Measurements from ENCODE around the gene COX7A1.

COX7A1 gene

DNA sequence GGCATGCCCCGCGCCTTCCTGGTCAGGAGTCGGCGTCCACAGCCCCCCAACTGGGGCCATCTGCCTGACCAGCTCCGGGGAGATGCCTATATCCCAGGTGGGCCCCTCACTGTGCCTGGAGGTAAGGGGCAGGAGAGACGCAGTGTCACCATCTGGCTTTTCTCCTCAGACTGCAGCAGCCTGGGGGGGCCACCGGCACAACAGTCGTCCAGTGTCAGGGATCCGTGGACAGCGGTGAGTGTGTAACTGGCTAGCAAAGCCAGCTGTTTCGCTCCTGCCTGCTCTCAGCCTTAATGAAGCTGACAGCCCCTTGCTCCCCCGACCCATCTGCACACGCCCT, 41.1 kb downstream of the COX7A1 start:
- DNase-seq = no peak

DNA sequence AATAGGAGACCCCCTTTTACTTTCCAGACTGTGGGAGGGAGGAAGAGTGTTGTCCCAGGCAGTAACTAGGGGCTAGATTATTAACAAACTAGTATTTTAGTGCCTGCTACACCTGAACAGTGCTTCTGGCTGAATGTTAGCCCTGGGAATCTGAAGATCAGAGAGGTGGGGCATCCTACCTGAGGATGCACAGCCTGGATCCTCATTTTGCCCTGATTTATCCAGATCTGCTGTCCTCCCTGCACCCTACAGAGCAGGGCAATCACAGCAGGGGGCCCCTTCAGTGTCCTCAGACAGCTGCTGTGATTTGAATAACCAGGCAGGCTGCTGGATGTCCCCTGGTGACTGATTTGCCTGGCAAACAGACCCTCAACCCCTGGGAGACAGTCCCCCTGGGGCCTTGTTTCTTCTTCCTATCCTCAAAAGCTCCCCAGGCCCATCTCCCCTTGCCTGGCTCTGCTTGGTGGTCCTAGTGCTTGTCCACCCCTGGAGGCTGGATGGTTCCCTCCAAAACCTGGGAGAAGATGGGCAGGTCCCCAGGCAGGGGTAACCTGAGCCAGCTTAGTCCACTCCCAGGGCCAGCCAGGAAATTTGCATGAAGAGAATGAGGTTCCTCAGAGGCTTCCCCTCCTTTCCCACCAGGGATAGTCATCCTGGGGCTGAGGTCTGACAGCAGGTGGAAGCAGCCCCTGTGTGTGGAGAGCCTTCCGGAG, 41.6 kb downstream of the COX7A1 start, which contains the start of gene OVOL3:
TSS of gene OVOL3 (plus strand) at position 657 of the 713 bp plus-strand sequence. CDS start 60 bp downstream, outside the sequence.
- DNase-seq = no peak

DNA sequence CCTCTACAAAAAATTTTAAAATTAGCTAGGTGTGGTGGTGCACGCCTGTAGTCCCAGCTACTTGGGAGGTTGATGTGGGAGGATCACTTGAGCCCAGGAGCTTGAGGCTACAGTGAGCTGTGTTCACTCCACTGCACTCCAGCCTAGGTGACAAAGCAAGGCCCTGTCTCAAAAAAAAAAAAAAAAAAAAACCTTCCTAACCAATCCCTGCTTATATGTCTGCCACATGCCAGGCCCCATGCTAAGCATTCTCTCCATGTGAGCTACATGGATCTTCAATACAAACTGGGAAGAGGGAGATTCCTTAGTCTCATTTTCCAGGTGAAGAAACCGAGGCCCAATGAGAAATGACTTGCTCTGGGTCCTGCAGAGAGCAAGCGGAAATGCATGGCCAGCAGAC, 43.6 kb downstream of the COX7A1 start:
- no peak for DNase-seq

DNA sequence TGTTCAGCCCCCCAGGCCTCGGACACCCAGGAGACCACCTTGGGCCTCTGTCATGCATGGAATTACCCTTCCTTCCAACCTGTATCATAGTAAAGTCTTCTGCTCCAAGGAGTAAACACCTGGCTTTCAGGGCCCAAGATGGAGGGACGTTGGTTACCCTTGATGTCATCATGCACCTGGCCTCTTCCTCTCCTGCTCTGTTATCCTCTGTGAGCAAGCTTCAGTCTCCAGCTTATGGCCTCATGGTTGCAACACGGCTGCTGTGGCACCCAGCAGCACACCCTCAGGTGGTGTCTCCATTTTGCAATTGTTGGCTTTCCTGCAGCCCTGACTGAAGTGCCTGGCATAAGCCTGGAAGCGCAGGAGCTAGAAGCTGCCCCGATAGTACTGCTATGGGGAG, 45.3 kb downstream of the COX7A1 start:
- no peak for DNase-seq

DNA sequence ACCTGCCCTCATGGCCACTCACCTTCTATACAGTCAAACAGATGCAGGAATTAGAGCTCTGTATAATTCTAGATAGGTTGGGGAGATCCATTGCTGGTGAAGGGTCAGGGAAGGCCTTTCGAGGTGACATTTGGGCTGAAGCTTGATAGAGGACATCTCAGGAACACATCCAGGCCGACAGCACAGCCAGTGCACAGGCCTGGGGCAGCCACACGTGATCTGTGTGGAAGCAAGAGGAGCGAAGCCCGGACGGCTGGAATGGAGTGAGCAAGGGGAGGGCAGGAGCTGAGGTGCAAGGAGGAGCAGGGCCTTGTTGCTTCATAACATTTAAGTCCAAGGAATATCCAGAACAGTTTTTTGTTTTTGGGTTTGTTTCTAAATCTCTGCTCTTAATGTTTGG, 45.8 kb downstream of the COX7A1 start:
- DNase-seq = no peak

DNA sequence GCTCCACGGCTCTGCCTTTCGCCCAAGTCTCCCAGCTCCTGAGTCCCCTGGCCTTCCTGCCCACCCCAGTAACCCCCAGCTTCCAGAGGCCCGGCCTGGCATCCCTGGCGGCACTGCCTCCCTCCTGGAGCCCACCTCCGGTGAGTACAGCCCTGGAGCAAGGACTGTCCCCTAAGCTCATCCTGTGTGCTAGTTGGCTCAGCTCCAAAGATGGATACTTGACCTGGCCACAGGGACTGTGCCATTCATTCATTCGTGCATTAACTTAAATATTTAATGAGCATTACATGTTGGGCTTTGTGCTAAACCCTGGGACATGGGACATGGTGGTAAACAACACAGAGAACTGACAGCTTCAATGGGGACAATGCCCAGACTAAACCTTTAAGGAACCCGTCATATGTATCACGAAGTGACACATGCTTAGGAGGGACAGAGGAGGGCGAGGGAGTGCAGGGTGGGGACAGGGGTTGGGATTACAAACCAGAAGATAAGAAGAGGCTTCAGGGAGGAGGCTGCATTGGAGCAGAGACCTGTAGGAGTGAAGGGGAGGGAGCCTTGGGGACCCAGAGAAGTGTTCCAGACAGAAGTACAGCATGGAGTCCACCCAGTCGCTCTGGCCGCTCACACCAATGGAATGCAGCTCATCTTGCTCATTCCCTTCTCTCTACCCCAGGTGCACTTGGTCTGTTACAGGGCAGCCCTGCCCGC, 48.2 kb downstream of the COX7A1 start:
- no peak for DNase-seq

DNA sequence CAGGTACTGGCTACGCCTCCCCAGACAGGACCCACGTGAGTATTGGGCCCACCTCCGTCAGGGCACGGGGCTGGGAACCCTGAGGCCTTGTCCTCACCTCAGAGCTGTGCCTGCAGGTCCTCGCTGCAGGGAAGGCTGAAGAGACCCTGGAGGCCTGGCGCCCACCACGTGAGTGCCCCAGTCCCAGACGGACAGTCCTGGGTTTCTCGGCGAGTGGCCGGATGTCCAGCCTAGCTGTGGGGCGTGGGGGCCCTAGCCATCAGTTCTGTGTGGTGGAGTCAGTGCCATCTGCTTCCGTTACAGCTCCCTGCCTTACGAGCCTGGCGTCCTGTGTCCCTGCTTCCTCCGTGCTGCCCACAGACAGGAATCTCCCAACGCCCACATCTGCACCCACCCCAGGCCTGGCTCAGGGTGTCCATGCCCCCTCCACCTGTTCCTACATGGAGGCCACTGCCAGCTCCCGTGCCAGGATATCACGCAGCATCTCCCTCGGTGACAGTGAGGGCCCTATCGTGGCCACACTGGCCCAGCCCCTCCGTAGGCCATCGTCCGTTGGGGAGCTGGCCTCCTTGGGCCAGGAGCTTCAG, 49.1 kb downstream of the COX7A1 start:
- no peak for DNase-seq

DNA sequence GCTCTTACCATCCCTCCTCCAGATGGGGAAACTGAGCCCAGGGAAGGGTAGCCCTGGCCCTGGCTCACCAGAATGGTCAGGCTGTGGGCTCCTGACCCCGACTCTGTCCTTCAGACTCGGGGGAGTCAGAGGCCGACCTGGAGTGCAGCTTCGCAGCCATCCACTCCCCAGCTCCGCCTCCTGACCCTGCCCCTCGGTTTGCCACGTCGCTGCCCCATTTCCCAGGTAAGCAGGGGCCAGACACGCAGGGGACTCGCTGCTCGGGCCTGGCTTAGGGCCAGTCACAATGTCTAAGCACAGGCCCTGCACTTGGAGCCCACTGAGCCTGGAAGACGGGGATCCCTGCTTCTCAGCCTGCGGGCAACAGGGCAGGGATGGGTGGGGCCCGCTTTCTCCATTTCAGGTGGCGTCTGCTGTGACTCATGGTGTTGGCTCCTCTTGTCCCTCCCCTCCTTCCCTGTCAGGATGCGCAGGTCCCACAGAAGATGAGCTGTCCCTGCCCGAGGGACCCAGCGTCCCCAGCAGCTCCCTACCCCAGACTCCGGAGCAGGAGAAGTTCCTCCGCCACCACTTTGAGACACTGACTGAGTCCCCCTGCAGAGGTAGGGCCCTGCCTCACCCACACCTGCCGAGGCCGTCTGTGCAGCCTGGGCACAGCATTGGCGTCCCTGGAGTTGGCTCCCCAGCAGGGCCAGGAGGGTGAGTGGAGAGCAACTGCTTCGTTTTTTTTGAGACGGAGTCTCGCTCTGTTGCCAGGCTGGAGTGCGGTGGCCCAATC, 50.5 kb downstream of the COX7A1 start:
- DNase-seq = no peak

Measured in T-helper 9 cell (primary cell).